GM19193 (cell line): ENCODE results near the gene PLEKHJ1.
A peak's percentile ranks its signal among the peaks of the same experiment; 100 is the strongest.

ENCODE experiments used
- POLR2A ChIP-seq: IDR thresholded peaks from 4 replicates; pipeline ENCODE4 v1.6.1; 2011; ENCODE audit not compliant: insufficient read depth, insufficient read length; ENCODE audit errors: extremely low read depth

PLEKHJ1 gene

DNA sequence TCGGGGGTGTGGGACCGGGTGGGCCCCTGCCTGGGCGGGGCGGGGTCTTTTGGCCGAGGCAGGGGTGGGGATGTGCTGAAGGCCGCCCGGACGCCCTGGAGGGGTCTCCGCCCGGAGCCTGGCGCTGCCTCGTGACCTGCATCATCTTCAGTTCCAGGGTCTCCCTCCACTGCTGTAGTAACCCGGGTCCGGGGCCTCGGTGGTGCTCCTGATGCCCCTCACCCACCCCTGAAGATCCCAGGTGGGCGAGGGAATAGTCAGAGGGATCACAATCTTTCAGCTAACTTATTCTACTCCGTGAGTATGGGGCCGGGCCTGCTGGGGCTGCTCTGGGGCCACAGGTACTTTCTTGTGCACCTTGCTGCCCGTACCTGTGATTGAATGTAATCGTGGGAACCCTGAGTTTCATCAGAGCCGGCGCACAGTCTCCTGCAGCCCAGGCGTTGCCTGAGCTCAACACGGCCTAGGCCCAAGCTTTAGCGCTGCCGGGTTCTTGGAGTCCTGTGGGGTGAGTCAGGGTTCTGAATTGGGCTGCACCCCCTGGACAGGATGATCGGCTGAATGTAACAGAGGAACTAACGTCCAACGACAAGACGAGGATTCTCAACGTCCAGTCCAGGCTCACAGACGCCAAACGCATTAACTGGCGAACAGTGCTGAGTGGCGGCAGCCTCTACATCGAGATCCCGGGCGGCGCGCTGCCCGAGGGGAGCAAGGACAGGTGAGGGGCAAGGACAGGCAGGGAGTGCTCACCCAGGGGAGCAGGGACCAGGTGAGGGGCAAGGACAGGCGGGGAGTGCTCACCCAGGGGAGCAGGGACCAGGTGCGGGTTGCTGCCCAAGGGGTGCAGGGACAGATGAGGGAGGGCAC is 35.3 kb upstream of the PLEKHJ1 start:
- no peak for TF ChIP-seq POLR2A

DNA sequence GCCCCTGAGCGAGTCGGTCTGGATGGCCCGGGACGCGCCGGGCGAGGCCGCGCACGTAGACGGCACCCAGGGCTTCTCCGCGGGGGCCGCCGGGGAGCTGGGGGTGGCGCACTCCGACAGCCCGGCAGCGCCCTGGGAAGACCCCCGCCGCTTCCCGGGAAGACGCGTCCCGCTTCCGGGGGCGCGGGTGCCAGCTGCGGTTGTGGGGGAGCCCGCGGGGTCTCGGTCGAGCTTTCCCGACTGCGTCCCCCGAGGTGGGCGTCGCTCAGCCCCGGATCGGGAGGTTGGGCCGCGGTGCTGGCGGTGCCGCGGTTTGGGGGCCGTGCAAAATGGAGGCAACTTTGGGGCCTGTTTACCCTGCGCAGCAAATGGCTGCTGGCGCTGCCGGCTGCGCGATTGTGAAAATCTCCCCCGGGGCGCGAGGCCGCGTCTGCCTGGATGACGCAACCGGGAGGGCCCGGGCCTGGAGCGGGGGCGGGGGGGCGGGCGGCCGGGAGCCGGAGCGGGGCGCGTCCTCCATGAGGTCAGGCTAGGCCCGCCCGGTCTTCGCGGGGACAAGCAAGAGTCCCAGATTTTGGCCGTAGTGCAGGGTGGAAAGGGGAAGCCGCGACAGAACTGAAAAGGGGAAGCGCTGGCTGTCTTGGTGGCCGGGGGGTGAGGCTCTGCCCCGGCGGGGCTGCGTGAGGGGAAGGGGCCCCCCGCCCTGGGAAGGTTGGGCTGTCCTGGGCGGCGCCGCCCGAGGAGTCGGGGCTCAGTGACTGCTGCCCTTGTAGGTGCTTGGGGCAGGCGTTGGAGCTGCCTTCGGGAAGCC is 34.5 kb upstream of the PLEKHJ1 start:
- TF ChIP-seq POLR2A: peak; percentile 30

DNA sequence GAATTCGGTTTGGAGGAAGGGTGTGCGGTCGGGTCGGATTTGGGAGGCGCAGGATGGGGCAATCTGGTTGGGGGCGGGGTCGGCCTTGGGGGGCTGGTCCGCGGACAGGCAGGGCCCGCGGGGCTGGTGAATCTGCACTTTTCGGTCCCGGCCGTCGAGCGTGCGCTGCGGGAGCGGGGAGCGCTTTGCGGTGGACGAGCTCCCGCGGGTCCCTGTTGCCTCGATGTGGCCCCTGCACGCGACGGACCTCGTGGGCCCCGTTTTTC is 34.0 kb upstream of the PLEKHJ1 start:
- TF ChIP-seq POLR2A: no peak

DNA sequence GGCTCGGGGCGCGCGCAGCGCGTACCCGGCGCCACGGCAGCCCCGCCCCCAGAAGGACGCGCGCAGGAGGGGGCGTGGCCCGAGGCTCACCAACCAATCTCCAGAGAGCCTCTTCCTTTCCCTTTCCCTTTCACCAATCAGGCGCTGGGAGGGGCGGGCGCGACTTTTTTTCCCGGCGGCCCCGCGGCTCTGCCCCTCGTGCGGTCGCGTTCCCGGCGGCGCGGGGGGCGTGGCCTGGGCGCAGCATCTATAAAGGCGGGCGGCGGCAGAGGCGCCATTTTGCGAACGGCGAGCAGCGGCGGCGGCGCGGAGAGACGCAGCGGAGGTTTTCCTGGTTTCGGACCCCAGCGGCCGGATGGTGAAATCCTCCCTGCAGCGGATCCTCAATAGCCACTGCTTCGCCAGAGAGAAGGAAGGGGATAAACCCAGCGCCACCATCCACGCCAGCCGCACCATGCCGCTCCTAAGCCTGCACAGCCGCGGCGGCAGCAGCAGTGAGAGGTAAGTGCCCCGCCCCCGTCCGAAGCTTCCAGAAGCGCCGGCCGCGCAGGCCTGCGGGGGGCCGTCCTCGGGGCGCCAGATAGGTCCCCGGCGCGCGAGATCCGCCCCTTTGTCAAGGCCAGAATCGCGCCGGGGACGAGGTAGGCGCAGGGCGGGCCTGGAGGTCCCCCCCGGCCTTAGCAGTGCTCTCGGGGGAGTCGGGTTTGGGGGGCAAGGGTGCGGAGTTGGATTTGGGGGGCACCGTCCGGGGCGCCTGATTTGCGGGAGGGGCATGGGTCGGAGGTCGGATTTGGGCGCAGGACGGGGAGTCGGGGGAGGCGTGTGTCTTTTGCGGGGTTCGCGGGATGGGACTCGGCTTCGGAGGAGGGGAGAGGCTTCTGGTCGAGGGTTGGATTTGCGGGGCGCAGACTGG is 33.4 kb upstream of the PLEKHJ1 start:
- peak; percentile 99 for TF ChIP-seq POLR2A

DNA sequence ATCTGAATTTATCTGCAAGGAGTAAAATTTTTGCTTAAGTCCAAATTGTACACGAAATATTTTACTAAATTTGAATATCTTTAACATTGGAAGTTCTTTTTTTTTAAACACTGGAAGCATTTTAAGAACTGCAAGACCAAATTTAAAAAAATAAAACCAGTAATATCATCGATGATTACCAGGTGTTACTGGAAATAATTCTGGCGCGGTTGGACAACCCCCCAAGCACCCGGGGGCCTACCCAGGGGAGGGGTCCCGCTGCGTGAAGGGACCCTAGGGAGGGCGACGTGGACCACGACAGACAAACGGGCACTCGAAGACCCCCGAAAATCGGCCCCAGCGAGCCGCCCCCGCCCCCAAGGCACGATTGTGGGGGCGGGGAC is 32.7 kb upstream of the PLEKHJ1 start:
- no peak for TF ChIP-seq POLR2A

DNA sequence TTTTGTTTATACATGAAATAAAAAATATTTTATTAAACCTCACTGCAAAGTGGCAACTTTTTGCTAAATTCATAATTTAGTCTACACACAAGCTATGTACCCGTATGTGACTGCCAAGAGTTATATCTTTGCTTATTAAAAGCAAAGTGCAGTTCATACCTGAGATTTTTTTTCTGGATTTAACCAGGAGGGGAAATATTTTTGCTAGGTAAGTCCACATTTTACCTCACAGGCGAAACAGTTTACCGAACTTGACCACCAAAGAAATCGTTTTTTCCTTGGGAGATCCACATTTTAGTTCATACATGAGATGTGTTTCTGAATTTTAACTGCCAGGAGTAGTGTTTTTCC is 32.3 kb upstream of the PLEKHJ1 start:
- no peak for TF ChIP-seq POLR2A

DNA sequence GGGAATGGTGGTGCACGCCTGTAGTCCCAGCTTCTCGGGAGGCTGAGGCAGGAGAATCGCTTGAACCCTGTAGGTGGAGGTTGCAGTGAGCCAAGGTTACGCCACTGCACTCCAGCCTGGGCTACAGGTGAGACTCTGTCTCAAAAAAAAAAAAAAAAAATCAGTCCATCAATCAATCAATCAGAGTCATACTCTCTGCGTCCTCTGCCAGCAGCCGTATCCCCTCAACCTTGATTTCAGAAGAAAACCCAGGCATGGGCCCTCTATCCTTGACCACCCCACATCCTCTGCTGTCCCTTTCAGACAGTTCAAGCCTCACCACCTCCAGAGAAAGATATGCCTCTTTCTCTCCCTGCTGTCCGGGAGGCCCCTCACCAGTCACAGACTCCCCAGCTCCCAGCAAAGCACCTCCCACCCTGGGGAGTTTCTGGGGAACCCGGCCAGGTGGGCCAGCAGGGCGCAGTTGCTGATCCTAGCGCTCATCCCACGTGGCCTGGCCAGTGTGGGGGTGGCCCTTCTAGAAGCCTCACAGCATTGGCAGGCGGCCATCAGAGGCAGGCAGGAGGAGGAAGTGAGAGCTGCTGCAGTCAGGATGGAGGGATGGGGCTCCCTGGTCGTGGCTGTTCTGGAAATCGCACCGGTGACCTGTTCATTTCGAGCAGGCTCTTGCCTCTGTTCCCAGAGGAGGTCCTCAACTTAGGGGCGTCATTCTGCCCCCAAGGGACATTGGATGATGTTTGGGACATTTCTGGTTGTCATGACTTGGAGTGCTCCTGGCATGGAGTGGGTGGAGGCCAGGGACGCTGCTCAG is 30.3 kb upstream of the PLEKHJ1 start:
- TF ChIP-seq POLR2A: no peak

DNA sequence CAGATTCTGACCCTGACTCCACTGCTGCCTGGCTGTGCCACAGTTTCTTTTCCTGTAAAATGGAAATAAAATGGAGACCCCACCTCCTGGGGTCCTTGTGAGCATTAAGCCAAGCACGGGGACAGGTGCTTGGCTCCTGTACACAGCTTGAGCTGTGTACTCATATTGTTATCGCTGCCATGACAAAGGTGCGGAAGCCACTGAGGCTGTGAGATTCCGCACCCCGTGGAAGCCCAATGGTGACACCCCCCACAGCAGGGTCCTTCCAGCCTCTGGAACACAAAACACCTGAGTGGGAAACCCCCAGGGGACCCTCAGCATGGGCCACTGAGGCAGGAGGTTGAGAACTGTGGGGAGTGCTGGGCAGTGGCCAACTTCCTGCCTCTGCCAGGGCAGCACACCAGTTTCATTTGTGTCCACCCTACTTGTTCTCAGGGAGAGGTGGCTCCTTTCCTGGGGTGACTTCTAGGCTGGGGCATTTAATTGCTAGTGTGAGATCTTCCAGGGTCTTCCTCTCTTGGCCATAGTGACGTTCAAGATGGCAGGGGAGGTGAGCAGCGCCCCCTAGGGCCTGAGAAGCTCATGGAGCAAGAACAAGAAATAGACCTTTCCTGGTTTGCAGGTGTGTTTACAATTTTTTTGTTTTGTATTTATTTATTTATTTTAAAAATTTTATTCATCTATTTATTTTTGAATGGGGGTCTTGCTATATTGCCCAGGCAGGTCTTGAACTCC is 25.5 kb upstream of the PLEKHJ1 start:
- no peak for TF ChIP-seq POLR2A

DNA sequence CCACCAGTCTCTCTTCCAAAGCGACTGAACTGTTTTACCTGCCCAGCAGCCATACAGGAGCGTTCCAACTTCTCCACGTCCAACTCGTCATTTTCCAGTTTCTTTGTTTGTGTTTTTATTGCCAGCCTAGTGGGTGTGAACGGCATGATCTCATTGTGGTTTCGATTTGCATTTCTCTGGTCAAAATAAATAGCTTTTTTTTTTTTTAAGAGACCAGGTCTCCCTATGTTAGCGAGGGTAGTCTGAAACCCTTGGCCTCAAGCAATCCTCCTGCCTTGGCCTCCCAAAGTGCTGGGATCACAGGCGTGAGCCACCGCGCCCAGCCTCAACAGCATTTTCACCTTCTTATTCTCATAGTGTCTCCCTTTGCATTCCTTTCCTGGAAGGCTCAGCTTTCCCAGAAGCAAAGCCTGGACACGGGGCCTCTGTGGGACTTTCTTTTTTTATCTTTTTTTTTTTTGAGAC is 24.2 kb upstream of the PLEKHJ1 start:
- no peak for TF ChIP-seq POLR2A

DNA sequence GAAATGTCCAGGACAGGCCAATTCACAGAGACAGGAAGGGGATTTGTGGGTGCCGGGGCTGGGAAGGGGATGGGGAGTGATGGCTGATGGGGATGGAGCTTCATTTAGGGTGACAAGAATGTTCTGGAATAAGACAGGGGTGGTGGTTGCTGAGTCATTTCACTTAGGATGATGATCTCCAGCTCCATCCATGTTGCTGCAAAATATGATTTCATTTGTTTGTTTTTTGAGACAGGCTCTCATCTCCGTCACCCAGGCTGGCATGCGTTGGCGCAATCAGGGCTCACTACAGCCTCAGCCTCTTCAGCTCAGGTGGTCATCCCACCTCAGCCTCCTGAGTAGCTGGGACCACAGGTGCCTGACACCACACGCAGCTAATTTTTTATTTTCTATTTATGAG is 23.2 kb upstream of the PLEKHJ1 start:
- no peak for TF ChIP-seq POLR2A

DNA sequence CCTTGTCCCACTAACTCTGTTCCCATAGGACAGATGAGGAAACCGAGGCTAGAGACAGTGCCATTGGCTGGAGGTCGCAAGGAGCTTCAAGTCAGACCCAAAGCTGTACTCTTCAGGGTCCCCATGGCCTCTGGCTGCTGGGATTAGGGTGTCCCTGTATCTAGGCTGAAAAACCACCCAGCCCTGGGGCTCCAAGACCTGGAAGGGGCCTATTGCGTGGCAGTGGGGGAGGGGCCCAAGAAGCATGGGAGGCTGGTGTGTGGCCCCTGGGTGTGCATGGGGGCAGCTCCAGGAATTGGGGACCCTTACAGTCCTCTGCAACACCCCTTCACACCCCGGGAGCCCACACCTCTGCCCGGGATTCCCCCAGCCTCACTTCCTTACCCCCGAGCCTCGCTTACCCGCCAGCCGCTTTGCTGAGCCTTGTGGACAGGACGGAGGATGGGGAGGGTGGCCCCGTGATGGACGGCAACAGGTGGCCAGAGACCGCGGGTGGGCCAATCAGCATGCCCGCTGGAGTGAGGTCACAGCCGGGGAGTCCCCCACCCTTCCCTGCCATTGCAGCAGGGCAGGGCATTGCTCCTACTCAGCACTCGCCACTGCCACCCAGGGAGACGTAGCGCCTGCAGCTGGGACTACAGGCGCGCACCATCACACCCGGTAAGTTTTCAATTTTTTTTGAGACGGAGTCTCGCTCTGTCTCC is 20.0 kb upstream of the PLEKHJ1 start, which contains the start of gene JSRP1:
Gene JSRP1 (minus strand): TSS at position 436 of the 704 bp plus-strand sequence. CDS start 1,103 bp downstream, outside the sequence.
- no peak for TF ChIP-seq POLR2A

DNA sequence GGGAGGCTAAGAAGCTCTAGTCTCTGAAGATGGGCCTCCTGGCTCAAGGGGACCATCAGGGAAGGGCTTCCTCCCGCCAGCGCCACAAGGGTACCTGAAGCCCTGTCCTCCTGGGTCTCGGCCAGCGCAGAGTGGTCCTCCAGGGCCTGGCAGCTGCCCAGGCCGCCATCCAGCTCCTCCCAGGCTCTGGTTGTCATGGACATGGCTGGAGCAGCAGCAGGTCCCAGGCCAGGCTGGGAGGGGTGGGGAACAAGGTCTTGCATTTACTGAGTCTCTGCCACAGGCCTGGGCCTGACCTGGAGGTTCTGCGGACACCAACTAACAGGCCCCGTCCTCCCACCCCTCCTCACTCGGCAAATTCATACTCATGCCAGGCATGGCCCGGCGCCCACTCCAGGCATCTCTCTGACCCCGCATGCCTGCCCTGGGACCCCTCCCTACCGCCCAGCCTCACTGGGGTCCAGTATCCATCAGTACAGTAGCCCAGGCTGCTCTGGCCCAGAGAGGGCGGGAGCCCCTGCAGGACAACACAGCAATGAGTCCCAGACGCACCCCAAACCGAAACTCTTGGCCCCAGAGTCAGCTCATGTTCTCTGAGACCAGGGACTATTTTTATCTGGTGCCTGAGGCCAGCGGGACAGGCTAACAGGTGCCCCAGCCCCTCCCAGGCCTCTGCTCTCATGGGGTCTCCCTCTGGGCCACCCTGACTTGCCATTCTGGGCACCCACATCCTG is 19.1 kb upstream of the PLEKHJ1 start:
- TF ChIP-seq POLR2A: no peak
